PC-3 (cell line): ENCODE measurements around the gene ATAD3B. TPM values are rescaled to one million over a fixed set of nuclear protein-coding genes. Genes with fewer than 3 reads are reported as not detected.
"Not testable (repeated sequence)": the region's sequence is repeated elsewhere in the genome, so short reads cannot be mapped to it uniquely, and the experiment has no call there.

Experiments
- ATAC-seq: fragments of 200-7000 bp; cut with Tn5 transposase; 2 replicates; pipeline ENCODE4 v1.9.1; 2020; ENCODE audit warnings: mild to moderate bottlenecking, moderate library complexity
- BruUV-seq: library from RNA; stranded (reverse); fragments of 400-500 nt; replicated peaks from 2 replicates; lab custom pipeline; 2021; lab: Mats Ljungman, UMichigan
- CTCF ChIA-PET: fragments of 300-600 bp; sonication (Branson Sonifier 250); formaldehyde crosslinking; loops from one replicate; lab custom pipeline; 2022; ENCODE audit warnings: antibody characterized with exemption; lab: Charles Lee
- POLR2A ChIA-PET: fragments of 300-600 bp; sonication (Branson Sonifier 250); formaldehyde crosslinking; loops from one replicate; lab custom pipeline; 2022; ENCODE audit warnings: antibody characterized with exemption; ENCODE audit not compliant: unreplicated experiment; lab: Charles Lee
- DNase-seq: peaks from one replicate; pipeline ENCODE4 v3.0.0-alpha.2; 2015
- H2AFZ ChIP-seq: fragments of 300-600 bp; sonication (generic); 2 replicates; pipeline ENCODE4 v1.6.0; 2016; ENCODE audit warnings: antibody characterized with exemption, low read length
- H3F3A ChIP-seq: fragments of 300-600 bp; sonication (generic); one replicate; pipeline ENCODE4 v1.6.0; 2017; ENCODE audit warnings: antibody characterized with exemption, low read length, control low read depth, mild to moderate bottlenecking; ENCODE audit not compliant: unreplicated experiment
- H3K27ac ChIP-seq: fragments of 300-600 bp; sonication (generic); 2 replicates; pipeline ENCODE4 v1.5.1; 2016; ENCODE audit warnings: mild to moderate bottlenecking, low read length
- H3K27me3 ChIP-seq: fragments of 300-600 bp; sonication (generic); 2 replicates; pipeline ENCODE4 v1.6.1; 2016; ENCODE audit warnings: low read length, mixed read lengths
- H3K36me3 ChIP-seq: fragments of 300-600 bp; sonication (generic); 2 replicates; pipeline ENCODE4 v1.6.1; 2016; ENCODE audit warnings: low read depth, mixed run types, low read length, mixed read lengths
- H3K4me1 ChIP-seq: fragments of 300-600 bp; sonication (generic); 2 replicates; pipeline ENCODE4 v1.5.1; 2016; ENCODE audit warnings: low read length; ENCODE audit not compliant: insufficient read depth
- H3K4me2 ChIP-seq: fragments of 300-600 bp; sonication (generic); 2 replicates; pipeline ENCODE4 v1.6.0; 2016; ENCODE audit warnings: low read length
- H3K4me3 ChIP-seq: fragments of 300-600 bp; sonication (generic); 2 replicates; pipeline ENCODE4 v1.5.1; 2016; ENCODE audit warnings: mild to moderate bottlenecking, low read length, mixed read lengths
- H3K79me2 ChIP-seq: fragments of 300-600 bp; sonication (generic); 2 replicates; pipeline ENCODE4 v1.6.1; 2017; ENCODE audit warnings: low read length, mixed read lengths
- H3K9ac ChIP-seq: fragments of 300-600 bp; sonication (generic); 2 replicates; pipeline ENCODE4 v1.6.0; 2016; ENCODE audit warnings: mild to moderate bottlenecking, low read length
- H3K9me2 ChIP-seq: fragments of 300-600 bp; sonication (generic); replicated peaks from 2 replicates; pipeline ENCODE4 v1.6.1; 2016; ENCODE audit warnings: mixed run types, low read length, mixed read lengths
- H3K9me3 ChIP-seq: fragments of 300-600 bp; sonication (generic); 2 replicates; pipeline ENCODE4 v1.6.1; 2016; ENCODE audit warnings: low read length, mixed read lengths
- H4K20me1 ChIP-seq: fragments of 300-600 bp; sonication (generic); 2 replicates; pipeline ENCODE4 v1.6.1; 2016; ENCODE audit warnings: low read length, mixed read lengths
- EZH2 ChIP-seq: fragments of 300-600 bp; sonication (generic); IDR thresholded peaks from one replicate; pipeline ENCODE4 v1.6.1; 2017; ENCODE audit warnings: antibody characterized with exemption, mild to moderate bottlenecking, low read length; ENCODE audit not compliant: unreplicated experiment
- EZH2phosphoT487 ChIP-seq: fragments of 300-600 bp; sonication (generic); IDR thresholded peaks from 2 replicates; pipeline ENCODE4 v1.6.1; 2018; ENCODE audit warnings: mild to moderate bottlenecking, antibody characterized with exemption, low read length, borderline replicate concordance
- intact Hi-C: fragments of 100-400 bp; cut with micrococcal nuclease; formaldehyde crosslinking; loops from 2 replicates; pipeline ENCODE4 v1.9.0; 2023
- total RNA-seq: library from RNA; depleted of rRNA; stranded (reverse); fragments of >200 nt; gene quantifications from 2 replicates; pipeline ENCODE4 v1.2.3, GENCODE V29; 2014
- TF ChIP-seq, protein P1 (sequence below): fragments of 300-600 bp; sonication (generic); conservative IDR thresholded peaks from 2 replicates; pipeline ENCODE4 v1.5.1; 2017; ENCODE audit warnings: antibody characterized with exemption, low read depth, mild to moderate bottlenecking, low read length

The ATAD3B gene
- total RNA-seq, 1 experiment from 2014 or later: 140 TPM

DNA sequence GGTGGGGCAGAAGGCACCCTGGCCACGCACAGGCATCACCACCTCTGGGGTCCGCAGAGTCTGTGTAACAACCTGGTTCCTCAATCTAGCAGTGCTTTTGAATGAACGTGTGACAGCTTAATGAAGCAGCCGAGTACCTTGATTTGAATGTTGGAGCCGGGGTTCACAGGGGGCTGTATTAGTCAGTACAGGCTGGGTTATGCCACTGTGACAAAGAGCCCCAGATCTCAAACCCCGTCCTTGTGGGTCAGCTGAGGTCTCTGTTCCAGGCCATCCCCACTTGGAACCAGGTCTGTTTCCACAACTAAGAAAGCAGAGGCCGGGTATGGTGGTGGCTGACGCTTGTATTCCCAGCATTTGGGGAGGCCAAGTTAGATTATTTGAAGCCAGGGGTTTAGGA lies 58.4 kb downstream of the ATAD3B start:
- Histone ChIP-seq H3K9me3 (no peaks in the 10 kb centered on the region), H3K9me2 (no peaks in the 10 kb centered on the region), H3K9ac (no peak overlapping the region), H3K4me2 (no peak overlapping the region), H3K27ac (no peak overlapping the region), H4K20me1 (no peaks in the 10 kb centered on the region), H3K4me1 (no peaks in the 10 kb centered on the region), H3K79me2 (no peaks in the 10 kb centered on the region), H3F3A (no peaks in the 10 kb centered on the region), H3K27me3 (no peaks in the 10 kb centered on the region), H3K36me3 (peaks cover 52% of the 10 kb centered on the region), H2AFZ (no peak overlapping the region), H3K4me3 (no peak overlapping the region)
- CTCF ChIA-PET: no interaction called here
- ATAC-seq (no peak), DNase-seq (no peak)
- intact Hi-C loops: no loop called here
- POLR2A ChIA-PET: no interaction called here
- no peak for TF ChIP-seq EZH2
- no peak for TF ChIP-seq EZH2phosphoT487
- TF ChIP-seq, protein P1, sequence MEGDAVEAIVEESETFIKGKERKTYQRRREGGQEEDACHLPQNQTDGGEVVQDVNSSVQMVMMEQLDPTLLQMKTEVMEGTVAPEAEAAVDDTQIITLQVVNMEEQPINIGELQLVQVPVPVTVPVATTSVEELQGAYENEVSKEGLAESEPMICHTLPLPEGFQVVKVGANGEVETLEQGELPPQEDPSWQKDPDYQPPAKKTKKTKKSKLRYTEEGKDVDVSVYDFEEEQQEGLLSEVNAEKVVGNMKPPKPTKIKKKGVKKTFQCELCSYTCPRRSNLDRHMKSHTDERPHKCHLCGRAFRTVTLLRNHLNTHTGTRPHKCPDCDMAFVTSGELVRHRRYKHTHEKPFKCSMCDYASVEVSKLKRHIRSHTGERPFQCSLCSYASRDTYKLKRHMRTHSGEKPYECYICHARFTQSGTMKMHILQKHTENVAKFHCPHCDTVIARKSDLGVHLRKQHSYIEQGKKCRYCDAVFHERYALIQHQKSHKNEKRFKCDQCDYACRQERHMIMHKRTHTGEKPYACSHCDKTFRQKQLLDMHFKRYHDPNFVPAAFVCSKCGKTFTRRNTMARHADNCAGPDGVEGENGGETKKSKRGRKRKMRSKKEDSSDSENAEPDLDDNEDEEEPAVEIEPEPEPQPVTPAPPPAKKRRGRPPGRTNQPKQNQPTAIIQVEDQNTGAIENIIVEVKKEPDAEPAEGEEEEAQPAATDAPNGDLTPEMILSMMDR: no peak
- BruUV-seq: no TSS peak

DNA sequence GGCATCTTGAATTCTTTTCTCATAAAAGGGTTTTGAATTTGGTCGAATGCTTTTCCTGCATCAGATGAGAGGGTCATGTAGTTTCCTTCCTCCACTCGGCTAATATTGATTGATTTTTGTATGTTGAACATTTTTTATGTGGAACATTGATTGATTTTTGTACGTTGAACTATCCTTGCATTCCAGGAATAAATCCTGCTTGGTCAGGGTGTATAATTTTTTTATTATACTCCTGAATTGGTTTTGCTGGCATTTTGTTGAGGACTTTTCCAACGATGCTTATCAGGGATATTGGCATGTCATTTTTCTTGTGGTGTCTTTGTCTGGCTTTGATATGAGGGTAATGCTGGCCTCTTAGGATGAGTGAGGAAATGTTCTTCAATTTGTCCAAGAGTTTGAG lies 60.4 kb downstream of the ATAD3B start:
- H3K27ac ChIP-seq: no peak overlapping the region
- H3K27me3 ChIP-seq: no peaks in the 10 kb centered on the region
- no peak overlapping the region for H3K4me2 ChIP-seq
- no peaks in the 10 kb centered on the region for H3K4me1 ChIP-seq
- no TSS peak for BruUV-seq
- no peak overlapping the region for H3K9ac ChIP-seq
- ChIA-PET POLR2A (no interaction called here), CTCF (no interaction called here)
- H3K9me2 ChIP-seq: no peaks in the 10 kb centered on the region
- no peak overlapping the region for H2AFZ ChIP-seq
- no peaks in the 10 kb centered on the region for H3K9me3 ChIP-seq
- no peaks in the 10 kb centered on the region for H3K79me2 ChIP-seq
- no peaks in the 10 kb centered on the region for H4K20me1 ChIP-seq
- no peak overlapping the region for H3K4me3 ChIP-seq
- intact Hi-C loops: no loop called here
- no peak for DNase-seq
- peaks cover 45% of the 10 kb centered on the region for H3K36me3 ChIP-seq
- ATAC-seq: no peak
- no peaks in the 10 kb centered on the region for H3F3A ChIP-seq
- TF ChIP-seq EZH2phosphoT487 (no peak), EZH2 (no peak)
- TF ChIP-seq, protein P1: no peak

DNA sequence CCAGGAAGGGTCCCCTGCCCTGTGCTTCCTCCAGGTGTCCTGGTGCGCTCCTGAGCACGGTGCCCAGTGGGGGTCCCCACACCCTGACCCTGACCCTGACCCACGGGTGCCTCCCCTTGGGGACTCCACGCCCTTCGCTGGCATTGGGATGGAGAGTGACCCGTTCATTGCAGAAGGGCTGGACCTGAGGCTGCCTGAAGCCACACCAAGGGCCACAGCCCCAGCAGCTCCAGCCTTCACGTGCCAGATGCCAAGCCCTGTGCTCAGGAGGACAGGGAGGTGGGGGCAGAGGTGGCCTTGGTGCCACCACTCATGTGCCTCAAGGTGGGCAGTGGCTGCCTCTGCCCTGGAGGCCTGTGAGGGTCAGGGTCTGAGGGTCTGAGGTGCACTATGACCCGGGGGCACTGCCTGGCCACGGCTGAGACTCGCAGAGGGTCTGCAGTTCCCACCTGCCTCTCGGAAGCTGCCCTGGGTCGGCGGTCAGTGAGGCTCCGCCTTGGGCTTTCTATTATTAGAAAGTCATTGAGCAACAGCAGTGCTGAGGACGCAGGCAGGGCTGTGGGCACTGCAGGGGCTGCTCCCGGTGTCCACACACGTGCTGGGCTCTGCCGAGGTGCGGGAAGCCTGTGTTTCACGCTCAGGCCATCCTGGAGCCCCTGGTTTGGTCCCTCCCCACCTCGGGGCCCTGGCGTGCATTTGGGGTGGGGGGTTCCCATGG lies 61.8 kb downstream of the ATAD3B start:
- H4K20me1 ChIP-seq, H3K9ac ChIP-seq, H3K4me2 ChIP-seq, ATAC-seq, H2AFZ ChIP-seq, H3K4me1 ChIP-seq, H3F3A ChIP-seq, H3K27ac ChIP-seq, POLR2A ChIA-PET, H3K9me2 ChIP-seq, DNase-seq, CTCF ChIA-PET, intact Hi-C loops, H3K27me3 ChIP-seq, BruUV-seq, H3K9me3 ChIP-seq, H3K79me2 ChIP-seq, H3K4me3 ChIP-seq: not testable (repeated sequence)
- H3K36me3 ChIP-seq: peaks cover 32% of the 10 kb centered on the region

DNA sequence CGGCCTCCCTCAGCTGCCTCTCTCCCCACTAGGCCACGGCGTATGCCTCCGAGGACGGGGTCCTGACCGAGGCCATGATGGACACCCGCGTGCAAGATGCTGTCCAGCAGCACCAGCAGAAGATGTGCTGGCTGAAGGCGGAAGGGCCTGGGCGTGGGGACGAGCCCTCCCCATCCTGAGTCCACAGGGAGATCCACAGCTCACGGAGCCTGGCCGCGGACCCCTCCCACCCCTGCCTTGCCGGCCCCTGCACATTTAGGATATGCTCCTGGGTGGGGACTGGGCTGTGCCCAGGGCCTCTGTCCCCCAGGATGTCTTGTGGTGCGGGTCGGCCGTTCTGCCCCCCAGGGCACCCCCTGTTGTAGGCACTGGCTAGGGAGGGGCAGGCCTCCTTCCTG lies 62.3 kb downstream of the ATAD3B start:
- H3K4me2 ChIP-seq, H3K27me3 ChIP-seq, H4K20me1 ChIP-seq, H3K27ac ChIP-seq, intact Hi-C loops, POLR2A ChIA-PET, H3K79me2 ChIP-seq, BruUV-seq, H3K4me3 ChIP-seq, H2AFZ ChIP-seq, H3K9ac ChIP-seq, DNase-seq, H3F3A ChIP-seq, CTCF ChIA-PET, H3K9me2 ChIP-seq, H3K9me3 ChIP-seq, H3K4me1 ChIP-seq: not testable (repeated sequence)
- peak; percentile 2; the same call in 1 of the 2 replicates for ATAC-seq
- H3K36me3 ChIP-seq: peaks cover 26% of the 10 kb centered on the region
